ENCODE measurements around the gene ACSS3.
"Not testable (repeated sequence)": the region's sequence is repeated elsewhere in the genome, so short reads cannot be mapped to it uniquely, and the experiment has no call there.

ACSS3 gene

GRCh38 chr12:81077686-81078441 is at the start of gene ACSS3:
Gene ACSS3 (plus strand): TSS chr12:81078079. CDS start chr12:81078121, 42 bp downstream.
- no peak for DNase-seq (ENCODE audit: low read depth in 2 of 2)

GRCh38 chr12:81034926-81035325 is 43.0 kb upstream of the ACSS3 start:
- no peak for DNase-seq (ENCODE audit: low read depth in 2 of 2)

GRCh38 chr12:81039231-81039630 is 38.6 kb upstream of the ACSS3 start:
- no peak for DNase-seq (ENCODE audit: low read depth in 2 of 2)

- DNase-seq (ENCODE audit: low read depth in 2 of 2) = no peak
Observed at GRCh38 chr12:81043979-81044740, 33.7 kb upstream of the ACSS3 start.

- not testable (repeated sequence) for DNase-seq (ENCODE audit: low read depth in 2 of 2)
Observed at GRCh38 chr12:81064971-81065370, 12.9 kb upstream of the ACSS3 start.

- no peak for DNase-seq (ENCODE audit: low read depth in 2 of 2)
Observed at GRCh38 chr12:81070846-81071245, 7.0 kb upstream of the ACSS3 start.

- DNase-seq (ENCODE audit: low read depth in 2 of 2) = no peak
Observed at GRCh38 chr12:81075539-81075938, 2.3 kb upstream of the ACSS3 start.

GRCh38 chr12:81077329-81077685 is 572 bp upstream of the ACSS3 start:
- no peak for DNase-seq (ENCODE audit: low read depth in 2 of 2)

- no peak for DNase-seq (ENCODE audit: low read depth in 2 of 2)
Observed at GRCh38 chr12:81078469-81079196, 754 bp downstream of the ACSS3 start.

GRCh38 chr12:81079280-81080076 is 1.6 kb downstream of the ACSS3 start:
- no peak for DNase-seq (ENCODE audit: low read depth in 2 of 2)

- DNase-seq (ENCODE audit: low read depth in 2 of 2) = no peak
Observed at GRCh38 chr12:81080431-81080983, 2.6 kb downstream of the ACSS3 start.

- DNase-seq (ENCODE audit: low read depth in 2 of 2) = no peak
Observed at GRCh38 chr12:81081726-81082125, 3.8 kb downstream of the ACSS3 start.

- DNase-seq (ENCODE audit: low read depth in 2 of 2) = no peak
Observed at GRCh38 chr12:81083018-81083417, 5.1 kb downstream of the ACSS3 start.

- no peak for DNase-seq (ENCODE audit: low read depth in 2 of 2)
Observed at GRCh38 chr12:81083906-81084513, 6.1 kb downstream of the ACSS3 start.

- no peak for DNase-seq (ENCODE audit: low read depth in 2 of 2)
Observed at GRCh38 chr12:81084811-81085350, 7.0 kb downstream of the ACSS3 start.

- DNase-seq (ENCODE audit: low read depth in 2 of 2) = no peak
Observed at GRCh38 chr12:81085832-81086231, 8.0 kb downstream of the ACSS3 start.

- DNase-seq (ENCODE audit: low read depth in 2 of 2) = no peak
Observed at GRCh38 chr12:81086342-81086741, 8.5 kb downstream of the ACSS3 start.

- DNase-seq (ENCODE audit: low read depth in 2 of 2) = no peak
Observed at GRCh38 chr12:81088221-81088620, 10.3 kb downstream of the ACSS3 start.

- no peak for DNase-seq (ENCODE audit: low read depth in 2 of 2)
Observed at GRCh38 chr12:81089412-81089811, 11.5 kb downstream of the ACSS3 start.

- DNase-seq (ENCODE audit: low read depth in 2 of 2) = no peak
Observed at GRCh38 chr12:81092053-81092452, 14.2 kb downstream of the ACSS3 start.

Data from stimulated activated CD8-positive, alpha-beta memory T cell treated with anti-CD3 and anti-CD28 coated beads, Interleukin-15, amount 100 ng/mL, for 48 hours (primary cell).